ENCODE data around the gene THOC3. TPM values are rescaled to one million over a fixed set of nuclear protein-coding genes. Genes with fewer than 3 reads are reported as not detected.
"Not testable (repeated sequence)": the region's sequence is repeated elsewhere in the genome, so short reads cannot be mapped to it uniquely, and the experiment has no call there.

The THOC3 gene
- total RNA-seq, 1 donor: 66.8 TPM

DNA sequence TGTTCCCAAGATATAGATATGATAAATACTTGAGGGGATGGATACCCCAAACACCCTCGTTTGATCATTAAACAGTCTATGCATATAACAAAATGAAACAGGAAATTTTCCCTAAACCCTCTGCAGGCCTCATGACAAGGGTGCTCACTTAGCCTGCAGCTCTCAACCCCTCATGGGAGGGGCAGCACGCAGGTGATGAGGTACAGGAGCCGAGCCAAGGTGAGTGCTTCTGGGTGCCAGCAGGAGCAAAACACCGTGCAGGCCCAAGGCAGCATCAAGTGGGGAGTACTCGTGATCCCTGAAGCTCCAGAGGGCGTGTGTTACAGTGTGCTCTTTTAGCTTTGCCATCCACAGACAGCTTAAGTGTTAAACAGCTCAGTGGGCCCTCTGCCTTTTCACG is 24.9 kb downstream of the THOC3 start:
- not testable (repeated sequence) for DNase-seq (ENCODE audit: low read depth in 2 of 3, low spot score in 2 of 3)

DNA sequence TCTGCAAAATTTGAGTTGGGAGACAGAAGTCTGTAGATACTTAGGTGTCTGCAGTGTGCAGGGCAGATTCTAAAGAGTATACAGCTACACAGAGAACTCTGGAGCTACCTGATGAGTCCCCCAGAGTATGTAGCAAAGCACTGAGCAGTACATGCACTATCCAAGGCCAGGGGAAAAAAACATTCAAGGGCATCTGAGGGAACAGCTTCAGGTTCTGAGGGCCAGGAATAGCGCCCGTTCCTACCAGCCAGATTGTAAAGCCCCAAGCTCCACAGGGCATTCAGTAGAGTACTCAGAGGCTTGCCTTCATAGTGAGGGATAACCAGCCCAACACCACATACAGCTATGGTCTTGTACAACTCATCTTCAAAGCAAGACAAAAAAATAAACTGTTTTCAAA is 27.5 kb downstream of the THOC3 start:
- not testable (repeated sequence) for DNase-seq (ENCODE audit: low read depth in 2 of 3, low spot score in 2 of 3)

DNA sequence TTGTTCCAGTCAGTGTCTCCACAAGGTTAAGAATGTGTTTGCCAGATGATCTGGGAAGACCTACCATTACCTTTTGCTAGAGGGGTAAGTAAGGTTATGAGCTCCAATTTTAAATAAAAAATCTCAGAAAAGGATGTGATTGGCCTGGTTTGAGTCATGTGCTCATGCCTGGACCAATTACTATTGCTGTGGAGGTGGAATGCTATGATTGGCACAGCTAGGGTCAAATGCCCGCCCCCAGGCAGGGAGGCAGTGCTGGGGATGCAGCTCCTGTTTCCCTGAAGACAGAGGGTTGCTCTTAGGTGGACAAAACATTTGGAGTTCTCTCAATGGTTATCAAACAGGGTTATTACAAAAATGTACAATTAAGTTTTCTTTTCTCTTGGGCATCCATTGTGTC is 29.6 kb downstream of the THOC3 start:
- not testable (repeated sequence) for DNase-seq (ENCODE audit: low read depth in 2 of 3, low spot score in 2 of 3)

DNA sequence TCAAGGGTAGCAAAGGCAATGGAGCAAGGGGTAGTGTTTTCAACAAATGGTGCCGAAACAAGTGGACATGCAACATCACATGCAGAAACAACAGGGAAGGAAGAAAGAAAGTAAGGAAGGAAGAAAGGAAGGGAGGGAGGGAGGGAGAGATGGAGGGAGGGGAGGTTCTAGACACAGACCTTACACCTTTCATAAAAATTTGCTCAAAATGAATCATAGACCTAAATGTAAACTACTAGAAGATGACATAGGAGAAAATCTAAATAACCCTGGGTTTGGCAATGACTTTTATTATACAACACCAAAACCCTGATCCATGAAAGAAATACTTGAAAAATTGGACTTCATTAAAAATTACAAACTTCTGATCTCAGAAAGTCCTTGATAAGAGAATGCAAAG is 39.4 kb downstream of the THOC3 start:
- DNase-seq (ENCODE audit: low read depth in 2 of 3, low spot score in 2 of 3): not testable (repeated sequence)

- DNase-seq (ENCODE audit: low read depth in 2 of 3, low spot score in 2 of 3): not testable (repeated sequence)
These were observed 43.0 kb downstream of the THOC3 start for GRCh38 chr5:175925106-175925505.

DNA sequence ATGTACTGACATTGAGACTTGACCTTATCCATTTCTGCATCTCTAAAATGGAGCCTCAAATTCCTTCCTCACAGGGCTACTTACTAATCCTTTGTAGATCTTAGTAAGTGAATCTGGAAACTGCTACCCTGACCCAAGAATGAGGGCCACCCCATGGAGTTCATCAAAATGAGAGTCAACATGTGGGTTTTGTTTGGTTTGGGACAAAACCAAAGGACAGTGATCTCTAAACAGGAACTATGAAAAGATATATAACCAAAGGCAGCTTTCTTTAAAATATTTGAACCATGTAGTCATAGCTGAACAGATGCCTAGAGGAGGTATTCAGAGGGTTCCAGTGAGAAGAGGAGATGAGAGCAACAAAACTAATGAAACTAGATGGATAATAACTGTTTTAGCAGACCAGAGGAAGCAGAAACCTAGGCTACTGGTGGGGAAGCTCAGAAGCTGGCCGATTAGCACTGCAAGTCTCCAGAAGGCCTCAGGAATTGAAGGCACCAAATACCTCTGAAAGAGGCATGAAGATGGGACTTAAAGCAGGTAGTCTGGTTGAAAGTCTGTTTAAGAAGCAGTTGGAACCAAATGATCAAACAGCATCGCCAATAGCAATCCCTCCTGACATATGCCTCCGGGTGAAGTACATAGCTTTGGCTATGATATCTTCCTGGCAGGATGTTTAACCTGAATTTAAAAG is 45.8 kb downstream of the THOC3 start:
- no peak for DNase-seq (ENCODE audit: low read depth in 2 of 3, low spot score in 2 of 3)

DNA sequence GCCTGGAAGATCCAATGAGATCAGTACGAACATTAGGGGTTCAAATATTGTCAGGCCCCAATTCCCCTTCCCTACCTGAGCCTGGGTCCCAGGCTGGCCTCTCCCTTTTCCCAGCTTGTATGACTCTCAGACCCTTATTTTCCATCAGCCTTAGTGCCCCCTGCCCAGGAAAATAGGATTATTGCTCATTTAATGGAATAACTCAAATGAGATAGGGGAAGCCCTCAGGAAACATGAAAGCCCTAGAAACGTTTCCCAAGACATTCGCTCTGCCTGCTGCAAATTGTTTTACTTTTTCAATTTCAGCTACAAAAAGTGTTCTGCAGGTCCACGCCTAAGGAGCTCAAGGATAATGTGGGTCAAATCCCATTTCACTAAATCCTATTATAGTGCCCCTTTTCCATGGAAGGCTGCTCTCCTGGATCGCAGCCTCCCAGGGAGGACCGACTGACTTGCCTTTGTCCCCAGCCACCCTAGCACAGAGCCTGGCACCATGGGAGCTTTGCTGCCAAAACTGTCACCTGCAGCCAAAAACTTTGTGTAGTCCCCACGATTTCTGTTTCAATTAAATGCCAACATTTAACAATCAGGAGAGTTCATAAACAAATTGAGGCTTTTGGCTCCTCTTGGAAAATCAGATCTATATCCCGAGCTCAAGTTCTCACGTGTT is 46.9 kb downstream of the THOC3 start:
- no peak for DNase-seq (ENCODE audit: low read depth in 2 of 3, low spot score in 2 of 3)

- no peak for DNase-seq (ENCODE audit: low read depth in 2 of 3, low spot score in 2 of 3)
These were observed 47.8 kb downstream of the THOC3 start for GRCh38 chr5:175920231-175920811.

DNA sequence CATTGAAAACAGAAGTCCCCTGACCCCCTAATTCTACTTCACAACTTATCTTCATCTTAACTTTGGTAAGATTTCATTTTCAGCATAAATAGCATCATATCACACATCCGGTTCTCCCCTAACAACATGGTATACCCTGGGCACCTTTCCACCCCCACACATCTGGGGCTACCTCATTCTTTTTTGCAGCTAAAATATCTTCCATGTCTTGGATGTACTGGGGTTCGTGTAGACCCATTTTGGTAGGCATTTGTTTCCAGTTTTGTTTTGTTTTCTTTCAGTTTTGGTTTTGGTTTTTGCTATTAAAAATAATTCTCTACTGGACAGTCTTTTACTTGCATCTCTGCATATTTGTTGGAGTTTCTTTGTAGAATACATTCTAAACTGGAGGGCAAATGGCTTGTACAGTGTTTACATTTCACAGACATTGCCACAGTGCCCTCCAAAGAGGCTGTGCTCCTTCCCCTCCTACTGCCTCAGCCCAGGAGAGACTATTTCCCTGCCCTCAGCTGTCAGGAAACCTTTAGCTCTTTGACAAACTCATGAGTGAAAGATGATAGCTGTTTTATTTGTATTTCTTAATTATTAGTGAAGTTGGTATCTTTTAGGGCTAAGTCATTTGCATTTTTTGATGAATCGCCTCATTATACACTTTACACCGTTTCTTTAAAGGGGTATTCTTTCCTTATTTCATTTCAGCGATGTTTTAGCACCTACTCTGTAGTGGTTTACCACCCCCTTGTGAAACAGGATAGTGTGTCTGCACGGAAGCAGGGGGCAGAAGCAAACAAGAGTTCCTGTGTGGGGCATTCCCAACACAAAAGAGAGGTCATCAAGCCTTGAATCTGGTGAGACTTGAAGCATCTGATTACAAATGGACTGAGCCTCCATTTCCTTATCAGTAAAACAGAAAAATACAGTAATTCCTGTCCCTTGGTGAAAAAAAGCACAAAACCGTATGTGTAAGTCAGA is 52.8 kb downstream of the THOC3 start:
- DNase-seq (ENCODE audit: low read depth in 2 of 3, low spot score in 2 of 3): not testable (repeated sequence)

DNA sequence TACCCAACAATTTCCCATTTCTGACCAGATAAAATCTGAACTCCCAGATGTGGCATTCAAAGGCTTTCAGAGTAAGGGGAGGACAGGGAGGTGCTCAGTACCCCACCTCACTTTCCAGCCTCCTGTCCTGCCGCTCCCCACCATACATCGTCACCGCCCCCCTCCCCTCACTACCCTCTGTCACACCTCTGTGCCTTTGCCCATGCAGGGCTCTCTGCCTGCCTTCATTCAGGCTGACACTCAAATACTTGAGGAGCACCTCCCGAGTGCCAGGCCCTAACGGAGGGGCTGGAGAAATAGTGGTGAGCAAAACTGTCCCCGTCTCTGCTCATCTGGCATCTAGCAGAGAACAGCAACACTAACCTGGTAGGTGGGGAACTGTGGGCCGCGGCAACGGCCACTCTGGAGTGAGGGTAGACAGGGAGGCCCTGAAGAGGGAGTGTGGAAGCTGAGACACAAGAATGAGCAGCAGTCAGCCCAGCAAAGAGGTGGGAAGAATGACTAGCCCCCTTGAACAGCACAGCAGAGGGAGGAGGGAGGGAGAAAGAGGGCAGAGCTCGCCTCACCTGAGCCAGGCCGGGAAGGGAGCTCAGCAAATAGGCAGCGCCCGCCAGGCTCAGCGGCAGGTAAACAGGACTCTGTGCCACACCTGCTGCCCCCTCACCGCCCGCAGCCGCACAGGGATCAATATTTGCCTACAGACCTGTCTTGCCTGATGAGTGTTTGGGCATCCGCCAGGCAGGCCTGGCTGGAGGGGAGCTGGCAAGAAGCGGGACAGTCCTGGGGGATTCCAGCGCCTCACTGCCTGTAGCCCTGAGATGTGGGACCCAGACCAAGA is 54.1 kb downstream of the THOC3 start:
- DNase-seq (ENCODE audit: low read depth in 2 of 3, low spot score in 2 of 3): not testable (repeated sequence)

- DNase-seq (ENCODE audit: low read depth in 2 of 3, low spot score in 2 of 3): not testable (repeated sequence)
These were observed 58.0 kb downstream of the THOC3 start for GRCh38 chr5:175910072-175910471.

Other genes starting within 250 kb of the THOC3 start
- gene CPLX2, start 96.7 kb downstream of the THOC3 start, total RNA-seq: 0.27 TPM

All from hematopoietic multipotent progenitor cell (in vitro differentiated cells).